ENCODE results near the gene IPO4. TPM values are rescaled to one million over a fixed set of nuclear protein-coding genes. Genes with fewer than 3 reads are reported as not detected.

The IPO4 gene
- total and polyA plus RNA-seq, 2 of the 13 experiments (the other 11 are each of a cell fraction or from before 2014, with no cell fraction given): 39.0 to 179 TPM

DNA sequence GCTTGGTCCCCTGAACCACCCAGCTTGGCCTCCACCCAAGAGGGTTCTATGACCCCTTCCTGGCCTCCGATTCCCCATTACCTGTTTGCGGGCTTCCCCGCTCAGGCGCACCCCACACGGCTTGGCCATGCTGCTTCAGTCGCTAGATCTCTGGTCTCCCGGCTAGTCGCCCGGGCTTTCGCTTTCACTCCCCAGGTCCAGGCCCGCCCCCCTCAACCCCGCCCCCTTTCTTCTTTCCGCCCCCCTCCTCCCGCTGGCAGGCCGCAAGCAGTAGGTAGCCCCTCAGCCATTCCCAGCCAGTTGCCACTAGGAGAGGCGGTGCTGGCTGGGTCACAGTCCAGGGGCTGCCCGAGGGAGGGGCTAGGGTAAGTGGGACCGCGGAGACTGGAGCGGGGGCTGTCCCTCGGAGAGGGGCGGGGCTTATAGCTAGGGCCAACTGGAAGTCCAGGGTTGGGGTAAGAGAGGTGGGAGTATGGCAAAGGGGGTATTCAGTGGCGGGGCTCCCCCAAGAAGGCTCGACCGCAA is 42.1 kb downstream of the IPO4 start, which contains the start of gene PSME2 (continued):
- TF ChIP-seq, protein P1, sequence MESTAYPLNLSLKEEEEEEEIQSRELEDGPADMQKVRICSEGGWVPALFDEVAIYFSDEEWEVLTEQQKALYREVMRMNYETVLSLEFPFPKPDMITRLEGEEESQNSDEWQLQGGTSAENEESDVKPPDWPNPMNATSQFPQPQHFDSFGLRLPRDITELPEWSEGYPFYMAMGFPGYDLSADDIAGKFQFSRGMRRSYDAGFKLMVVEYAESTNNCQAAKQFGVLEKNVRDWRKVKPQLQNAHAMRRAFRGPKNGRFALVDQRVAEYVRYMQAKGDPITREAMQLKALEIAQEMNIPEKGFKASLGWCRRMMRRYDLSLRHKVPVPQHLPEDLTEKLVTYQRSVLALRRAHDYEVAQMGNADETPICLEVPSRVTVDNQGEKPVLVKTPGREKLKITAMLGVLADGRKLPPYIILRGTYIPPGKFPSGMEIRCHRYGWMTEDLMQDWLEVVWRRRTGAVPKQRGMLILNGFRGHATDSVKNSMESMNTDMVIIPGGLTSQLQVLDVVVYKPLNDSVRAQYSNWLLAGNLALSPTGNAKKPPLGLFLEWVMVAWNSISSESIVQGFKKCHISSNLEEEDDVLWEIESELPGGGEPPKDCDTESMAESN (CRISPR knock-in tag; conservative IDR thresholded peaks at IDR 0.05): peak; percentile 62
- TF ChIP-seq NAIF1 (CRISPR knock-in tag; IDR thresholded peaks at IDR 0.05; ENCODE audit: borderline replicate concordance) (no peak), ISL2 (CRISPR knock-in tag; IDR thresholded peaks at IDR 0.05) (no peak; the same call in none of the 2 replicates), THAP11 (CRISPR knock-in tag; IDR thresholded peaks at IDR 0.05) (peak; percentile 64; the same call in 1 of the 2 replicates), ZNF556 (CRISPR knock-in tag; IDR thresholded peaks at IDR 0.05; ENCODE audit: borderline replicate concordance) (peak; percentile 88), JDP2 (CRISPR knock-in tag; IDR thresholded peaks at IDR 0.05; ENCODE audit: borderline replicate concordance) (no peak), FOXK1 (CRISPR knock-in tag; IDR thresholded peaks at IDR 0.05; ENCODE audit: borderline replicate concordance, low read depth) (peak; percentile 67; the same call in 1 of the 2 replicates), MED1 (CRISPR knock-in tag; IDR thresholded peaks at IDR 0.05) (peak; percentile 86), DNMT3B (CRISPR knock-in tag; conservative IDR thresholded peaks at IDR 0.05) (no peak; the same call in none of the 2 replicates), ZNF569 (CRISPR knock-in tag; IDR thresholded peaks at IDR 0.05; ENCODE audit: borderline replicate concordance) (no peak), CHCHD3 (CRISPR knock-in tag; IDR thresholded peaks at IDR 0.05) (no peak; the same call in 1 of the 2 replicates), ZNF737 (CRISPR knock-in tag; IDR thresholded peaks at IDR 0.05; ENCODE audit: borderline replicate concordance) (no peak), MLLT10 (CRISPR knock-in tag; IDR thresholded peaks at IDR 0.05) (no peak), ELF3 (CRISPR knock-in tag; IDR thresholded peaks at IDR 0.05) (peak; percentile 43; the same call in 1 of the 2 replicates), MED13 (CRISPR knock-in tag; IDR thresholded peaks at IDR 0.05) (peak; percentile 69; the same call in 1 of the 2 replicates), ZMYM2 (CRISPR knock-in tag; IDR thresholded peaks at IDR 0.05) (no peak)
- TF ChIP-seq, protein P2, sequence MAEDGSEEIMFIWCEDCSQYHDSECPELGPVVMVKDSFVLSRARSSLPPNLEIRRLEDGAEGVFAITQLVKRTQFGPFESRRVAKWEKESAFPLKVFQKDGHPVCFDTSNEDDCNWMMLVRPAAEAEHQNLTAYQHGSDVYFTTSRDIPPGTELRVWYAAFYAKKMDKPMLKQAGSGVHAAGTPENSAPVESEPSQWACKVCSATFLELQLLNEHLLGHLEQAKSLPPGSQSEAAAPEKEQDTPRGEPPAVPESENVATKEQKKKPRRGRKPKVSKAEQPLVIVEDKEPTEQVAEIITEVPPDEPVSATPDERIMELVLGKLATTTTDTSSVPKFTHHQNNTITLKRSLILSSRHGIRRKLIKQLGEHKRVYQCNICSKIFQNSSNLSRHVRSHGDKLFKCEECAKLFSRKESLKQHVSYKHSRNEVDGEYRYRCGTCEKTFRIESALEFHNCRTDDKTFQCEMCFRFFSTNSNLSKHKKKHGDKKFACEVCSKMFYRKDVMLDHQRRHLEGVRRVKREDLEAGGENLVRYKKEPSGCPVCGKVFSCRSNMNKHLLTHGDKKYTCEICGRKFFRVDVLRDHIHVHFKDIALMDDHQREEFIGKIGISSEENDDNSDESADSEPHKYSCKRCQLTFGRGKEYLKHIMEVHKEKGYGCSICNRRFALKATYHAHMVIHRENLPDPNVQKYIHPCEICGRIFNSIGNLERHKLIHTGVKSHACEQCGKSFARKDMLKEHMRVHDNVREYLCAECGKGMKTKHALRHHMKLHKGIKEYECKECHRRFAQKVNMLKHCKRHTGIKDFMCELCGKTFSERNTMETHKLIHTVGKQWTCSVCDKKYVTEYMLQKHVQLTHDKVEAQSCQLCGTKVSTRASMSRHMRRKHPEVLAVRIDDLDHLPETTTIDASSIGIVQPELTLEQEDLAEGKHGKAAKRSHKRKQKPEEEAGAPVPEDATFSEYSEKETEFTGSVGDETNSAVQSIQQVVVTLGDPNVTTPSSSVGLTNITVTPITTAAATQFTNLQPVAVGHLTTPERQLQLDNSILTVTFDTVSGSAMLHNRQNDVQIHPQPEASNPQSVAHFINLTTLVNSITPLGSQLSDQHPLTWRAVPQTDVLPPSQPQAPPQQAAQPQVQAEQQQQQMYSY (CRISPR knock-in tag; IDR thresholded peaks at IDR 0.05): peak; percentile 97
- TF ChIP-seq, protein P3, sequence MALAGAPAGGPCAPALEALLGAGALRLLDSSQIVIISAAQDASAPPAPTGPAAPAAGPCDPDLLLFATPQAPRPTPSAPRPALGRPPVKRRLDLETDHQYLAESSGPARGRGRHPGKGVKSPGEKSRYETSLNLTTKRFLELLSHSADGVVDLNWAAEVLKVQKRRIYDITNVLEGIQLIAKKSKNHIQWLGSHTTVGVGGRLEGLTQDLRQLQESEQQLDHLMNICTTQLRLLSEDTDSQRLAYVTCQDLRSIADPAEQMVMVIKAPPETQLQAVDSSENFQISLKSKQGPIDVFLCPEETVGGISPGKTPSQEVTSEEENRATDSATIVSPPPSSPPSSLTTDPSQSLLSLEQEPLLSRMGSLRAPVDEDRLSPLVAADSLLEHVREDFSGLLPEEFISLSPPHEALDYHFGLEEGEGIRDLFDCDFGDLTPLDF (CRISPR knock-in tag; IDR thresholded peaks at IDR 0.05): no peak
- TF ChIP-seq, protein P4, sequence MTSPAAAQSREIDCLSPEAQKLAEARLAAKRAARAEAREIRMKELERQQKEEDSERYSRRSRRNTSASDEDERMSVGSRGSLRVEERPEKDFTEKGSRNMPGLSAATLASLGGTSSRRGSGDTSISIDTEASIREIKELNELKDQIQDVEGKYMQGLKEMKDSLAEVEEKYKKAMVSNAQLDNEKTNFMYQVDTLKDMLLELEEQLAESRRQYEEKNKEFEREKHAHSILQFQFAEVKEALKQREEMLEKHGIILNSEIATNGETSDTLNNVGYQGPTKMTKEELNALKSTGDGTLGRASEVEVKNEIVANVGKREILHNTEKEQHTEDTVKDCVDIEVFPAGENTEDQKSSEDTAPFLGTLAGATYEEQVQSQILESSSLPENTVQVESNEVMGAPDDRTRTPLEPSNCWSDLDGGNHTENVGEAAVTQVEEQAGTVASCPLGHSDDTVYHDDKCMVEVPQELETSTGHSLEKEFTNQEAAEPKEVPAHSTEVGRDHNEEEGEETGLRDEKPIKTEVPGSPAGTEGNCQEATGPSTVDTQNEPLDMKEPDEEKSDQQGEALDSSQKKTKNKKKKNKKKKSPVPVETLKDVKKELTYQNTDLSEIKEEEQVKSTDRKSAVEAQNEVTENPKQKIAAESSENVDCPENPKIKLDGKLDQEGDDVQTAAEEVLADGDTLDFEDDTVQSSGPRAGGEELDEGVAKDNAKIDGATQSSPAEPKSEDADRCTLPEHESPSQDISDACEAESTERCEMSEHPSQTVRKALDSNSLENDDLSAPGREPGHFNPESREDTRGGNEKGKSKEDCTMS (CRISPR knock-in tag; conservative IDR thresholded peaks at IDR 0.05): peak; percentile 92
- TF ChIP-seq, protein P5, sequence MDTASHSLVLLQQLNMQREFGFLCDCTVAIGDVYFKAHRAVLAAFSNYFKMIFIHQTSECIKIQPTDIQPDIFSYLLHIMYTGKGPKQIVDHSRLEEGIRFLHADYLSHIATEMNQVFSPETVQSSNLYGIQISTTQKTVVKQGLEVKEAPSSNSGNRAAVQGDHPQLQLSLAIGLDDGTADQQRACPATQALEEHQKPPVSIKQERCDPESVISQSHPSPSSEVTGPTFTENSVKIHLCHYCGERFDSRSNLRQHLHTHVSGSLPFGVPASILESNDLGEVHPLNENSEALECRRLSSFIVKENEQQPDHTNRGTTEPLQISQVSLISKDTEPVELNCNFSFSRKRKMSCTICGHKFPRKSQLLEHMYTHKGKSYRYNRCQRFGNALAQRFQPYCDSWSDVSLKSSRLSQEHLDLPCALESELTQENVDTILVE (CRISPR knock-in tag; IDR thresholded peaks at IDR 0.05): peak; percentile 64; the same call in 1 of the 2 replicates

All from HepG2 (cell line).